GM18505 (cell line): Measurements from ENCODE around the gene NR5A2.

Experiments
- ATAC-seq: cut with Tn5 transposase; IDR thresholded peaks from one replicate; pipeline ENCODE4 v1.9.1; 2021; ENCODE audit not compliant: unreplicated experiment
- POLR2A ChIP-seq: IDR thresholded peaks from 4 replicates; pipeline ENCODE4 v1.6.1; 2011; ENCODE audit warnings: borderline replicate concordance; ENCODE audit not compliant: insufficient read depth, insufficient read length; ENCODE audit errors: extremely low read depth

NR5A2 gene

DNA sequence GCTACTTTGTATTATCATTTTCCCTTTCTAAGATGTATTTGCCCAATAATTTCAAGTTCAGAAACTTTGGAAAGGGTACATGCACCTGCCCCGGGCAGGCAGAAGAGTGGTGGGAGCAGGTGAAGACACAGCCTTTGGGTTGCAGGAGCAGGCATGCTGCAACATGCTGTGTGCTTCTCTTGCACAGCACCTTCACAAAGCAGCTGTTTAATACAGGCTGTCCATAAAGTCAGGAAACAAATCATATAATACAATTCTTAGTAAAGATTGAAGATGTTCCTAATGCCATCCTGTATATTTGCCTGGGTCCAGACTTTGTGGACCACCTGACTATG, 199.4 kb downstream of the NR5A2 start:
- no peak for ATAC-seq

More for the DNA sequence above, 199.4 kb downstream of the NR5A2 start:
- no peak for TF ChIP-seq POLR2A
